HG03565 (cell line): Measurements from ENCODE around the gene SRGAP3.

Experiments
- ATAC-seq: cut with Tn5 transposase; IDR thresholded peaks from one replicate; pipeline ENCODE4 v1.9.1; 2021; ENCODE audit warnings: mild to moderate bottlenecking, moderate library complexity; ENCODE audit not compliant: unreplicated experiment

The SRGAP3 gene

GRCh38 chr3:8979262-8979661 is 270.2 kb downstream of the SRGAP3 start:
- no peak for ATAC-seq

- no peak for ATAC-seq
Observed at GRCh38 chr3:8978551-8978950, 270.9 kb downstream of the SRGAP3 start.

- no peak for ATAC-seq
Observed at GRCh38 chr3:8976540-8977182, 272.8 kb downstream of the SRGAP3 start.

GRCh38 chr3:8975081-8976020 is 274.1 kb downstream of the SRGAP3 start:
- no peak for ATAC-seq

GRCh38 chr3:8974458-8974857 is 275.0 kb downstream of the SRGAP3 start:
- no peak for ATAC-seq

GRCh38 chr3:8972639-8973038 is 276.8 kb downstream of the SRGAP3 start:
- ATAC-seq, result no peak

GRCh38 chr3:8970971-8971589 is 278.4 kb downstream of the SRGAP3 start:
- no peak for ATAC-seq

GRCh38 chr3:8969241-8969640 is 280.2 kb downstream of the SRGAP3 start:
- ATAC-seq, result no peak

- no peak for ATAC-seq
Observed at GRCh38 chr3:8968375-8968882, 281.0 kb downstream of the SRGAP3 start.

GRCh38 chr3:8967553-8967952 is 281.9 kb downstream of the SRGAP3 start:
- no peak for ATAC-seq

GRCh38 chr3:8966820-8967348 is 282.6 kb downstream of the SRGAP3 start:
- no peak for ATAC-seq

- no peak for ATAC-seq
Observed at GRCh38 chr3:8966150-8966819, 283.2 kb downstream of the SRGAP3 start.

- no peak for ATAC-seq
Observed at GRCh38 chr3:8964436-8965370, 284.7 kb downstream of the SRGAP3 start.

GRCh38 chr3:8963137-8963853 is 286.2 kb downstream of the SRGAP3 start, which contains the start of gene RAD18:
RAD18 (minus strand) TSS chr3:8963472; CDS start chr3:8963385, 87 bp downstream.
- peak; percentile 88 for ATAC-seq

- ATAC-seq, result no peak
Observed at GRCh38 chr3:8962226-8962861, 287.1 kb downstream of the SRGAP3 start.

GRCh38 chr3:8959668-8960067 is 289.8 kb downstream of the SRGAP3 start:
- no peak for ATAC-seq

- ATAC-seq, result peak; percentile 89
Observed at GRCh38 chr3:8954938-8955763, 294.3 kb downstream of the SRGAP3 start.
